Karpas-422 (cell line): ENCODE data around the gene TANGO2. TPM values are rescaled to one million over a fixed set of nuclear protein-coding genes. Genes with fewer than 3 reads are reported as not detected.

Experiments
- DNase-seq: peaks from one replicate; pipeline ENCODE4 v3.0.0-alpha.2; 2015
- H2AFZ ChIP-seq: fragments of 200-600 bp; sonication (generic); 2 replicates; pipeline ENCODE4 v1.6.1; 2014; ENCODE audit warnings: antibody characterized with exemption, low read length, mixed read lengths
- H3K27ac ChIP-seq: fragments of 200-600 bp; sonication (generic); 2 replicates; pipeline ENCODE4 v1.5.1; 2014; ENCODE audit warnings: mild to moderate bottlenecking, low read length, moderate library complexity
- H3K27me3 ChIP-seq: fragments of 200-600 bp; sonication (generic); 2 replicates; pipeline ENCODE4 v1.6.1; 2014; ENCODE audit warnings: low read length, mixed read lengths
- H3K36me3 ChIP-seq: fragments of 200-600 bp; sonication (generic); 2 replicates; pipeline ENCODE4 v1.6.1; 2014; ENCODE audit warnings: low read length, mixed read lengths; ENCODE audit not compliant: insufficient read depth
- H3K4me1 ChIP-seq: fragments of 200-600 bp; sonication (generic); 2 replicates; pipeline ENCODE4 v1.6.1; 2014; ENCODE audit warnings: mild to moderate bottlenecking, low read length, mixed read lengths
- H3K4me2 ChIP-seq: fragments of 200-600 bp; sonication (generic); 2 replicates; pipeline ENCODE4 v1.6.1; 2014; ENCODE audit warnings: low read length, low read depth, mild to moderate bottlenecking; ENCODE audit not compliant: poor library complexity, severe bottlenecking
- H3K4me3 ChIP-seq: fragments of 200-600 bp; sonication (generic); 2 replicates; pipeline ENCODE4 v1.5.1; 2014; ENCODE audit warnings: mild to moderate bottlenecking, antibody characterized with exemption, low read length, mixed read lengths
- H3K79me2 ChIP-seq: fragments of 200-600 bp; sonication (generic); 2 replicates; pipeline ENCODE4 v1.6.1; 2014; ENCODE audit warnings: mild to moderate bottlenecking, low read length, mixed read lengths
- H3K9ac ChIP-seq: fragments of 200-600 bp; sonication (generic); 2 replicates; pipeline ENCODE4 v1.6.0; 2014; ENCODE audit warnings: low read length
- H3K9me2 ChIP-seq: fragments of 200-600 bp; sonication (generic), shearing (Covaris generic); replicated peaks from 2 replicates; pipeline ENCODE4 v1.6.0; 2014; ENCODE audit warnings: mild to moderate bottlenecking, low read length, moderate library complexity; ENCODE audit not compliant: insufficient read depth
- H3K9me3 ChIP-seq: fragments of 300-700, 200-600 bp; sonication (generic); 2 replicates; pipeline ENCODE4 v1.6.1; 2014; ENCODE audit warnings: low read length, mixed read lengths
- H4K20me1 ChIP-seq: fragments of 200-600 bp; sonication (generic); 2 replicates; pipeline ENCODE4 v1.6.1; 2014; ENCODE audit warnings: mild to moderate bottlenecking, antibody characterized with exemption, low read length, low read depth; ENCODE audit not compliant: insufficient read depth
- total RNA-seq: library from RNA; depleted of rRNA; stranded (reverse); fragments of >200 nt; shearing (Covaris generic); gene quantifications from 2 replicates; pipeline ENCODE4 v1.2.3, GENCODE V29; 2014; ENCODE audit warnings: low replicate concordance

TANGO2 gene
- total RNA-seq, 1 experiment from 2014 or later: 39.0 TPM

DNA sequence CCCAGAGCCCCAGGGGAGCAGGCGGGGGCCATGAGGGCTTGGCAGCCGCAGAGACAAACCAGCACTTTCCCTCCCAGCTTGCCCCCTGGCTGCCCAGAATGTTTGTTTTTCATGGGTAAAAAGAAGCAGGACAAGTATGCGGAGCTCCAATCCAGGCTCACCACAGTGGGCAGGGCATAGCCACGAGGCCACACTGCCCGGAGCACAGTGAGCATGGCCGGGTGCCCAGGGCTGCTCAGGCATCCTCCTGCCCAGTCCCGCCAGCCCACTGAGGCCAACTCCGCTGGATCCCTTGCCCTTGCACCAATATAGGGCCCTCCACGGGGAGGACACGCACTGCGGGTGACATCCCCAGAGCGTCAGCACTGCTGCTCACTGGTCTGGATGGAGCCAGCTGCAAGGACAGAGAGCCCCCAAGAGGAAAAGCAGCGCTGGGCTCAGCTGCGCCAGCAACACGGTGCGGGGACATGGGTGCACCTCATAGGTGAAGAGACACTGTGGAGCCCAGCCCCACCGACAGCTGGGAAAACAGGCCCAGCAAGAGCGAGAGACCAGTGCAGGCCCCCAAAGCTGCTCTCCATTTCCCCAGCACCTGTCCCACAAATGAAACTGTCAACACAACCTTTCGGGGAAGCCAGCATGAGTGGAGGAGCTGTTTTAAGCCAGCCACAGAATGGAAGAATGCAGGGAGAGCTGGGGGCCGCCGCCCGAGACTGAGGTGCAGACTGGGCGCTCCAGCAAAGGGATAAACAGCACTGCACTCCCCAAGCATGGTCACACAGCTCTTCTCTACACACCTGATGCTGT lies 29.1 kb upstream of the TANGO2 start:
- H3K27ac ChIP-seq: no peak overlapping the region
- no peak for DNase-seq
- H3K9me2 ChIP-seq: no peaks in the 10 kb centered on the region
- peaks cover 1% of the 10 kb centered on the region for H3K4me1 ChIP-seq
- peaks cover 16% of the 10 kb centered on the region; the same call in 1 of the 2 replicates for H4K20me1 ChIP-seq
- no peak overlapping the region for H3K9ac ChIP-seq
- H2AFZ ChIP-seq: no peak overlapping the region
- no peaks in the 10 kb centered on the region for H3K9me3 ChIP-seq
- no peaks in the 10 kb centered on the region for H3K27me3 ChIP-seq
- no peaks in the 10 kb centered on the region for H3K36me3 ChIP-seq
- H3K4me3 ChIP-seq: no peak overlapping the region
- H3K79me2 ChIP-seq: no peaks in the 10 kb centered on the region; the same call in 1 of the 2 replicates
- no peak overlapping the region for H3K4me2 ChIP-seq

DNA sequence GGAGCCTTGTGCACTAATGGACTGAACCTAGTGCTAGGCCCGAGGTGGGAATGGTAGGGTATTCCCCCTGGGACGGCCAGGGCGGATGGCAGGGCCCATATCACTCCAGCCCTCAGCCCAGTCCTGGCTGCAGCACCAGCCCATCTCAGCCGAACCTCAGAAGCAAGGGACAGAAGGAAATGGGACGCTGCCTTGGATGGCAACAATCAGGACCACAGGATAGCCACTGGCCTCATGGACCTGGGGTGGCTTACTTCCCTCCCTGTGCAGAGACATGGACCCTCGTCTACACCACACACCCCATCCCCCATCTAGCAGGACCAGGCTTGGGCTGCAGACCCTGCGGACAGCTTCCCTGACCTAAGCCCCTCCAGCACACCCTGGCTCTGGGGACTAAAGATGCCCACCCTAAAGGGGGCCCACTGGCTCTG lies 28.4 kb upstream of the TANGO2 start:
- Histone ChIP-seq H2AFZ (no peak overlapping the region), H4K20me1 (peaks cover 13% of the 10 kb centered on the region; the same call in 1 of the 2 replicates)

DNA sequence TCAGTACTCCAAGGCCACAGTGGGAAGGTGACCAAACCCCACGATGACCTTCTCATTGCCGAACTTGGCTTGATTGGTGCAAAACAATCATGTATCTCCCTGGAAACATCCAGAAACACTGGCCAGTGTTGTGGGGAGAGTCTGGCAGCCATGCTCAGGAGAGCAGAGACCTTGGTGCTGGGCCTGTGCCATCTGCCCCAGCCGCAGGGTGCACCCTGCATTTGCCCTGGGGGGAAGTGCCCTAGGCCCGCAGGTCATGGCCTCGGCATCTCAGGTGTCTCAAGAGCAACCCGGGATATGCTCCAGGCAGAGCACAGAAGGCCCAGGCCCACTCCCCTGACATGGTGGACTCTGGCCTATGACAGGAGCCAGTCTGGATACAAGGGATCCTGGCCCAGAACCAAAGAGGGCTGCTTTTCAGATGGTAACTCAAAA lies 28.0 kb upstream of the TANGO2 start:
- Histone ChIP-seq H3K36me3 (no peaks in the 10 kb centered on the region), H3K4me1 (no peaks in the 10 kb centered on the region), H3K27me3 (no peaks in the 10 kb centered on the region), H3K9me3 (no peaks in the 10 kb centered on the region), H3K9me2 (no peaks in the 10 kb centered on the region), H3K9ac (no peak overlapping the region), H3K27ac (no peak overlapping the region), H4K20me1 (peaks cover 11% of the 10 kb centered on the region; the same call in 1 of the 2 replicates), H3K79me2 (no peaks in the 10 kb centered on the region; the same call in 1 of the 2 replicates), H3K4me3 (no peak overlapping the region), H3K4me2 (no peak overlapping the region), H2AFZ (no peak overlapping the region)
- no peak for DNase-seq

More for the DNA sequence above, 28.4 kb upstream of the TANGO2 start:
- Histone ChIP-seq H3K9me2 (no peaks in the 10 kb centered on the region), H3K9ac (no peak overlapping the region), H3K27me3 (no peaks in the 10 kb centered on the region), H3K4me2 (no peak overlapping the region), H3K4me3 (no peak overlapping the region), H3K36me3 (no peaks in the 10 kb centered on the region), H3K79me2 (no peaks in the 10 kb centered on the region; the same call in 1 of the 2 replicates), H3K27ac (no peak overlapping the region), H3K4me1 (no peaks in the 10 kb centered on the region), H3K9me3 (no peaks in the 10 kb centered on the region)
- DNase-seq: no peak

DNA sequence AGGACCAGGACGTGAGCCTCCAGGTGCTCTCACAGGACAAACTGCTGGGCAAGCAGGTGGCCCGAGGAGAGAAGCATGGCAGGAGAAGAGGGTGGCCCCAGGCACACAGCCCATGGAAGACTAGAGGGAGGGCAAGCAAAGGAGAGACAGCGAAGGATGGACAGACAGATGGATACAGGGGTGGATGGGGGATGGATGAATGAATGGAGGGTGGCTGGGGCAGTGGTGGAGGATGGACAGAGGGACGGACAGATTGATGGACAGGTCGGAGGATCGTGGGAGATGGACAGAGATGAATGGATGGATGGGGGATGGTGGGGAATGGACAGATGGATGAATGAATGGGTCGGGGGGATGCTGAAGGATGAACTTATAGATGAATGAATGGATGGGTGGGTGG lies 27.0 kb upstream of the TANGO2 start:
- H3K36me3 ChIP-seq: no peaks in the 10 kb centered on the region
- H3K4me3 ChIP-seq: no peak overlapping the region
- H3K27me3 ChIP-seq: no peaks in the 10 kb centered on the region
- peaks cover 17% of the 10 kb centered on the region; the same call in 1 of the 2 replicates for H4K20me1 ChIP-seq
- no peak overlapping the region for H3K27ac ChIP-seq
- no peak for DNase-seq
- H3K4me1 ChIP-seq: no peaks in the 10 kb centered on the region
- H3K9me3 ChIP-seq: no peaks in the 10 kb centered on the region
- no peak overlapping the region for H3K9ac ChIP-seq
- no peaks in the 10 kb centered on the region for H3K9me2 ChIP-seq
- H2AFZ ChIP-seq: no peak overlapping the region
- no peaks in the 10 kb centered on the region; the same call in 1 of the 2 replicates for H3K79me2 ChIP-seq
- H3K4me2 ChIP-seq: no peak overlapping the region

DNA sequence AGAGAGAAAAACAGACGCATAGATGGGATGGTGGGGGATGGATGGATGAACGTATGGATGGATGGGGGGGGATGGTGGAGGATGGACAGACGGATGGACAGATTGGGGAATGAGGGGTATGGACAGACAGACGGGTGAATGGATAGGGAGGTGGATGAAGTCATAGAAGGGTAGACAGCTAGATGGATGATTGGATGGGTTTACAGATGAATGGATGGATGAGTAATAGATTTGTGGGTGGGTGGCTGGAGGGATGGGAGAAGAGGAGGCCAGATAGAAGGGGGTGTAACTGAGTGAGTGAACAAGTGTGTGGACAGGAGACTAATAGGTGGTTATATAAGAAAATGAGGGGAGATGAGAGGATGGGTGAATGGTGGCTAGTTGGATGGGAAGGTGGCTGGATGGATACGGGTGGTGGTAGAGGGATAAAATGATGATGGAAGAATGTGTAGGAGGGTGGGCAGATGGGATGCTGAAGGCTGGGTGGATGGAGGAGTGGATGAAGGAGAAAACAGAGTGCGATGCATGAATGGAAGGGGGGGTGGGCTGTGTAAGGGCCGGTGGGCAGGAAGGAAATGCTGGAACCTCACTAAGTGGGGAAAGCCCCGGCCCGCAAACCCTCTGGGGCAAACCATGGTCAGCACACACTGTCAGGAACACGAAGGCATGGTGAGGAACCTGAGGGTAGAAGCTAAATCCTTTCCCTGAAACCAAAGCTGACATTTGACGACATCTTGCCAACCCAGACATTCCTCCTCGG lies 25.9 kb upstream of the TANGO2 start:
- no peaks in the 10 kb centered on the region; the same call in 1 of the 2 replicates for H3K79me2 ChIP-seq
- peaks cover 17% of the 10 kb centered on the region; the same call in 1 of the 2 replicates for H4K20me1 ChIP-seq

DNA sequence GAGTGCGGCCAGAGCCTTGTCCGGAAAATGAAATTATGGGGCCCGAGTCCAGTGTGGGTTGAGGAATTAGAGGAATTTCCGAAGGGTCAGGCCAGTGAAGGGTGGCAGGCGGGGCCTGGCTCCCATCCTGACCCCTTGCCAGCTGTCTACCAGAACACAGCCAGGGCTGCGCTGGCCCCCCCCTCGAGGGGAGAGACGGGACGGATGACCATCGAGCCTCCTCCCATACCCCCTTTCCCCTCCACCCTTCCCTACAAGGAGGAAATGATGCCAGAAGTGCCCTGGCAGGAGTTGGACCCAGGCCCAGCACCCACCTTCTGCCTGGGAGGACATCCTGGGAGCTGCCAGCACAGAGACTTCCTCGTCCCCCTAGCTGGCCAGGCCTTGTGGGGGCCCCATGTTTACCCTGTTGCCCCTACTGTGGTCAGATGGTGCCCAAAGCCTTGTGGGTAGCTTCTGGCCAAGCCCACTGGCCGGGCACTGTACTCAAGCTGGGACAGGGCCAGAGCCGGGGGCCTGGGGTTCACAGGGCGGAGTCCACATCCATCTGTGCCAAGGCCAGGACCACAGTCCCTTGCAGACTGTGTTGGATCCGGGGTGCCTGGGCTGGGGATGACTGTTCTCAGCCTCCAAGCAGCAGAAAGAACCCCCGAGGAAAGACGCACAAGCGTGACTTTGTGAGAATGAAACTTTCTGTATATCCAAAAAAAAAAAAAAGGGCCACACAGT lies 25.1 kb upstream of the TANGO2 start:
- no peaks in the 10 kb centered on the region; the same call in 1 of the 2 replicates for H3K79me2 ChIP-seq
- H2AFZ ChIP-seq: no peak overlapping the region
- no peak overlapping the region for H3K4me3 ChIP-seq
- peaks cover 17% of the 10 kb centered on the region; the same call in 1 of the 2 replicates for H4K20me1 ChIP-seq
- no peak overlapping the region for H3K9ac ChIP-seq
- no peaks in the 10 kb centered on the region for H3K4me1 ChIP-seq
- H3K4me2 ChIP-seq: no peak overlapping the region
- no peaks in the 10 kb centered on the region for H3K27me3 ChIP-seq
- DNase-seq: no peak
- H3K27ac ChIP-seq: no peak overlapping the region
- no peaks in the 10 kb centered on the region for H3K9me3 ChIP-seq
- H3K9me2 ChIP-seq: no peaks in the 10 kb centered on the region
- H3K36me3 ChIP-seq: no peaks in the 10 kb centered on the region

More for the DNA sequence above, 25.9 kb upstream of the TANGO2 start:
- no peak overlapping the region for H2AFZ ChIP-seq
- H3K27ac ChIP-seq: no peak overlapping the region
- H3K4me2 ChIP-seq: no peak overlapping the region
- no peaks in the 10 kb centered on the region for H3K4me1 ChIP-seq
- H3K9me3 ChIP-seq: no peaks in the 10 kb centered on the region
- no peak for DNase-seq
- no peaks in the 10 kb centered on the region for H3K9me2 ChIP-seq
- no peaks in the 10 kb centered on the region for H3K27me3 ChIP-seq
- no peak overlapping the region for H3K4me3 ChIP-seq
- H3K36me3 ChIP-seq: no peaks in the 10 kb centered on the region
- H3K9ac ChIP-seq: no peak overlapping the region

DNA sequence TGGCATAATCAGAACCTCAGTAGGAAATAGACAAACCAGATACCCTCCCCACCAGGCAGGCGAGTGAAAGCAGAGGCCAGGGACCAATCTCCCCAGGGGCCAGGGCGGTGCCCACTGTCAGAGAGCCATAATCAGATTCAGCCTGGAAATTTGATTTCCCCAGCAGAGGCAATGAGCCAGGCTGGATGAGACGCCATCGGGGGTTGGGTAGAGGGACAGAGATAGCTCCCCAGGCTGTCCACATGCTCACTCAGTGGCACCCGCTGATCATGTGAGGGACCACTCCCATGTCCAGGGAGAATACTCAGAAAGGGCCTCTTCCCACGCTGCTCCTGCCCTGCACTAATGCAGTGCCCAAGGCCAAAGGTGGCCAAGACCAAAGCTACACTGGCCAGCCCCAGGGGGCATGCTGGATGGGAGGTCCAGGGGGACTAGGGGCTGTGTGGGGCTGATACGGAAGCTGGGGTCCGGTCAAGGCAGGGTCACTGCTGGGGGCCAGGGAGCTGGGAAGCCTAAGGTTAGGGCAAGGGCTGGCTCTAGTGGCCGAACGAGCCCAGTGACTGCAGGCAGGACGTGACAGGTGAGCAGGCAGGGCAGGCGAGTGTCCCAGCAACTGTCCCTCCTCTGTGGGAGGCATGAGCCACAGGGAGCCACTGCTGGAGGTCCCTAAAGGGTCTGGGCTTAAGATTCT lies 24.1 kb upstream of the TANGO2 start:
- no peaks in the 10 kb centered on the region for H3K27me3 ChIP-seq
- no peak overlapping the region for H2AFZ ChIP-seq
- peaks cover 17% of the 10 kb centered on the region; the same call in 1 of the 2 replicates for H4K20me1 ChIP-seq
- H3K79me2 ChIP-seq: no peaks in the 10 kb centered on the region; the same call in 1 of the 2 replicates
- H3K4me2 ChIP-seq: no peak overlapping the region
- H3K9ac ChIP-seq: no peak overlapping the region
- H3K27ac ChIP-seq: no peak overlapping the region
- H3K9me2 ChIP-seq: no peaks in the 10 kb centered on the region
- H3K4me3 ChIP-seq: no peak overlapping the region
- H3K4me1 ChIP-seq: no peaks in the 10 kb centered on the region
- no peaks in the 10 kb centered on the region for H3K36me3 ChIP-seq
- no peaks in the 10 kb centered on the region for H3K9me3 ChIP-seq
- no peak for DNase-seq
